MM.1S (cell line): ENCODE data around the gene OR10A5.

Experiments
- EZH2 ChIP-seq: fragments of 300-600 bp; sonication (generic); optimal IDR thresholded peaks from 2 replicates; pipeline ENCODE3; 2017; ENCODE audit warnings: low read depth, mild to moderate bottlenecking, antibody characterized with exemption, low read length, mixed read lengths
- TF ChIP-seq, protein P1 (sequence below): fragments of 300-600 bp; sonication (generic); IDR thresholded peaks from 2 replicates; pipeline ENCODE4 v1.5.1; 2016; ENCODE audit warnings: antibody characterized with exemption, low read length, mixed read lengths

- TF ChIP-seq, protein P1, sequence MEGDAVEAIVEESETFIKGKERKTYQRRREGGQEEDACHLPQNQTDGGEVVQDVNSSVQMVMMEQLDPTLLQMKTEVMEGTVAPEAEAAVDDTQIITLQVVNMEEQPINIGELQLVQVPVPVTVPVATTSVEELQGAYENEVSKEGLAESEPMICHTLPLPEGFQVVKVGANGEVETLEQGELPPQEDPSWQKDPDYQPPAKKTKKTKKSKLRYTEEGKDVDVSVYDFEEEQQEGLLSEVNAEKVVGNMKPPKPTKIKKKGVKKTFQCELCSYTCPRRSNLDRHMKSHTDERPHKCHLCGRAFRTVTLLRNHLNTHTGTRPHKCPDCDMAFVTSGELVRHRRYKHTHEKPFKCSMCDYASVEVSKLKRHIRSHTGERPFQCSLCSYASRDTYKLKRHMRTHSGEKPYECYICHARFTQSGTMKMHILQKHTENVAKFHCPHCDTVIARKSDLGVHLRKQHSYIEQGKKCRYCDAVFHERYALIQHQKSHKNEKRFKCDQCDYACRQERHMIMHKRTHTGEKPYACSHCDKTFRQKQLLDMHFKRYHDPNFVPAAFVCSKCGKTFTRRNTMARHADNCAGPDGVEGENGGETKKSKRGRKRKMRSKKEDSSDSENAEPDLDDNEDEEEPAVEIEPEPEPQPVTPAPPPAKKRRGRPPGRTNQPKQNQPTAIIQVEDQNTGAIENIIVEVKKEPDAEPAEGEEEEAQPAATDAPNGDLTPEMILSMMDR = no peak
- TF ChIP-seq EZH2 = no peak
Measured at GRCh38 chr11:6817694-6818093, 27.8 kb upstream of the OR10A5 start.
